Right lung (tissue), 5 donors: ENCODE data around the gene SGMS1. TPM values are rescaled to one million over a fixed set of nuclear protein-coding genes. Genes with fewer than 3 reads are reported as not detected.

ENCODE experiments used
- DNase-seq, 2 donors: peaks; one replicate each; pipeline ENCODE4 v3.0.0-alpha.2; 2013
- polyA plus RNA-seq, 5 donors: library from polyadenylated mRNA; unstranded; fragments of 120-200 nt; gene quantifications; one replicate each; pipeline versions ENCODE4 v1.2.1 to v1.2.3, GENCODE V29; 2013; ENCODE audit warnings: inconsistent platforms in 1 of 5, low replicate concordance in 1 of 5; ENCODE audit not compliant: insufficient read length in 5 of 5, insufficient read depth in 1 of 5

Gene SGMS1
- polyA plus RNA-seq, 5 donors: 44.5 to 63.4 (median 56.6) TPM

DNA sequence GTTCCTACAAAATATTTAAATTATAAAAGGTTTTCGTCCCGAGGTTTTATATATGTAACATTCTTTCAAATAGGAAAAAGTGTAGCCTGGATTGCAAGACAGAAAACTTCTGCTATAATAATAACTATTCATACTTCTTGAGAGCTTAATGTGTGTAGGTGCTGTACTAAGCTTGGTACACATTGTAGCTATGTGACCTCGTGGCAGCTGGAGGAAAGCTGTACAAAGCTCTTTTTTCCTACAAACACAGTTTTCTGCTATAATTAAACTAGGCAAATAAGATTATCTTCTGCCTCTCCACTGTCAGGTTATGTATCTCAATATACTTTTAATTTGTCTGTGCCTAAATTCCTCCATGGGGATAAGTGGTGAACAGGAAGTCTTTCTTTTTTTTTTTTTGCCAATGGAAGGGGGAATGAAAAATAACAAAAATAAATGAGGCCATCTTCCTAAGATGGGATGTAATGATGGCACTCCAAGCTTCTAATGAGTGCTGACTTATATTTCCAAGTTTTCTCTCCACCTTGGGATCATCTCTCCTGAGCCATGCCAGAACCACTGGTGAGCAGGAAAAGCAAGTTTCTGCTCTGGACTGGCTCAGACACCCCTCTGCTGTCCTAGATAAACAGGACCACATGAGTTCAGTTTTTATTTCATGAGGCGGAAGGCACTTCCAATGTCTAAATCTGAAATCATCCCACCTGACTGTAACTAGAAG is 9.9 kb downstream of the SGMS1 start:
- no peak for DNase-seq

- no peak for DNase-seq
These were observed 10.6 kb downstream of the SGMS1 start for GRCh38 chr10:50613150-50613549.

- peak; percentile 73 to 82 for DNase-seq
These were observed 13.4 kb downstream of the SGMS1 start for GRCh38 chr10:50610368-50610767.

- peak in 1 of 2 donors; percentile 22 for DNase-seq
These were observed 16.3 kb downstream of the SGMS1 start for GRCh38 chr10:50607356-50607925.

- DNase-seq: no peak
These were observed 17.8 kb downstream of the SGMS1 start for GRCh38 chr10:50605951-50606270.

DNA sequence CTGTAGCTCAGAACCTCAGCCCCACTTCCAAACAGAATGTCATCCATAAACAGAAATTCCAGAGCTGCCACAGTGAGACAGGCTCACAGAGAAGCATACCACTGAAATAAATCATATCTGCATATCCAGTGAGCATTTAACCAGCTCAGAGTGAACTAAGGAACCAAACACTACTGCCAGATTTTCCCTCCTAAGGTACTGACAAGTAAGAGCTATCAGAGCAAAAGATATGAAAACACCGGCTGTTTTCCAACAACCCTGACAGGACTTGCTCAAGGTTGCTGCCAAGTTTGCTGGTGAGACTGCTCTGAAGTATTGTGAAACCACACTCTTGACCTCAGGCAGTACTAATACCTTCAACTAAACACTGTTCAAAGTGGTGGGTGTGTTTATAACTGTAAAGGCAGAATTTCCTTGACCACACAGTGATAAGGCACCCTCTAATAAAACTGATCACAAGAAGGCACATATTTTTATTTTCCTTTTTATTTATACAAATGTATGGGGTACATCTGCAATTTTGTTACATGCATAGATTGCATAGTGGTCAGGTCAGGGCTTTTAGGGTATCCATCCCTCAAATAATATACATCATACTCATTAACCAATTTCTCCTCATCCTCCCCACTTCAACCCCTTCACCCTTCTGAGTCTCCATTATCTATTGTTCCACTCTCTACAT is 18.3 kb downstream of the SGMS1 start:
- DNase-seq: peak; percentile 66 to 69

GRCh38 chr10:50604809-50605208 is 18.9 kb downstream of the SGMS1 start:
- DNase-seq: no peak

DNA sequence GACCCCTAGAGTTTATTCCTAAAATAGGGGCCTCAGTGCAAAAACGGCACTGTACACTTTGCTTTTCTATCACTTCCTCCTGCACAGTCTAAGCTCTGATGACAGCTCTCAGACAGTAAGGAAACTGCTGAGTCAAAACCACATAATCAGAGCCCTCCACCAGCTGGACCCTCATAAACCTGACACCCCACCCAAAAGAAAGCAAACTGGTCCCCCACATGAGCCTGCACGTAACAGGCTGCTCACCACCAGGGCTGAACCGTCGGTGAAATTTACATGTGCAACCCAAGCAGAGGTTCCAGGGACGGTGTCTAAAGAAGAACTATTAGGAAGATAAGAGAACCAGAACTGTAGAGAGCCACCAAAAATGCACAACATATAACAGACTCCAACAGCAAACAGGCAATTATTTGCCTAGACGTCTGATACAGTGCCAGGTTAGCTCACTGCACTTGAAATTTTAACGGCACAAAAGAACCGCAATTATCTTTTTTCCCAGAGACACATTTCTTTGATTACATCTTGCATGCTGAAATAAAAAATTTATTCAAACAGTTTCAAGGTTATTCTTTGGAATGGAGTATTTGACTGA is 19.6 kb downstream of the SGMS1 start:
- DNase-seq: no peak

DNA sequence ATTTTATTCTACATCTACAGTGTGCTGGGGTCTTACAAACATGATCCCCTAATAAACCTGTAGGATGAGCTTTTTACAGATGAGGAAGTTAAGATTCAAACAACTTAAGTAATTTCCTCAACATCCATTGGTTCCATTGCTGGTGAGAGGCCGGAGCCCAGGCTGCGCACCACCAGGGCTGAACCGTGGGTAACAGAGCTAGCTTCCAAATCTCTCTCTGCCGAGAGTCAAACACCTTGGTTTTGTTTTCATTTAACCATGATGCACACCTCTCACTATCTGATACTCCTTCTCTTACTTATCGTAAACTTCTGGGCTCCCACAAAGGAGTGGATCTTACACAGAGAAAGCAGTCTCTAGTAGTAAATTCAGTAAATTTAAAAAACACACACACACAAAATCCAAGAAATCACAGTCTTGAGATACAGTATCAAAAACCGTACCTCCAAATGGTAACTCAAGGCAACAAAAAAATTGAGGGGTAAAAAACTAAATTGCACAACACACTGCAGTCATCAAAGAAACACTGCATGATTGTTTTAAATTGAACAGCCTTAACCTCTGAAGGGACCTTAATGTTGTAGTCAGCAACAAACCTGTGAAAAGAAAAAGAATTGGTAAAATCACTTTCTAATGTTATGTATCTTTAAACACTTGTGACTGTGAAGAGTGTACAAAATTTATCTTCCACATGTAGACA is 20.5 kb downstream of the SGMS1 start:
- no peak for DNase-seq

DNA sequence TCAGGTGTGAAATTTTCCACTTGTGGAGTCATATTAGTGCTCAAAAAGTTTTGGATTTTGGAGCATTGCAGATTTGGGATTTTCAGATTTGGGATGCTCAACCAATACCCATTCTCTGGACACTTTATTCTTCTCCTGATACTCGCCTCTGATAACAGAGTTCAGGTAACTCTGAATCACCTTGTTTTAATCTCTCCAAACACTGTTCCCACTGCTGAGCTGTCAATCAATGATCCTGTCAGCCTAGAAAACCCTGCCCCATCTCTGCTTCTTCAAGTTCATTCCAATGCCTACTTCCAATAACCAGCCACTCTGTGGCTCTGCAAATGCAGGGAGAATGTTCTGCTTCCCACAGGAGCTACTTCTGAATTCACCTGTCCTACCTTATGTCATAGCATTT is 21.8 kb downstream of the SGMS1 start:
- DNase-seq: no peak

DNA sequence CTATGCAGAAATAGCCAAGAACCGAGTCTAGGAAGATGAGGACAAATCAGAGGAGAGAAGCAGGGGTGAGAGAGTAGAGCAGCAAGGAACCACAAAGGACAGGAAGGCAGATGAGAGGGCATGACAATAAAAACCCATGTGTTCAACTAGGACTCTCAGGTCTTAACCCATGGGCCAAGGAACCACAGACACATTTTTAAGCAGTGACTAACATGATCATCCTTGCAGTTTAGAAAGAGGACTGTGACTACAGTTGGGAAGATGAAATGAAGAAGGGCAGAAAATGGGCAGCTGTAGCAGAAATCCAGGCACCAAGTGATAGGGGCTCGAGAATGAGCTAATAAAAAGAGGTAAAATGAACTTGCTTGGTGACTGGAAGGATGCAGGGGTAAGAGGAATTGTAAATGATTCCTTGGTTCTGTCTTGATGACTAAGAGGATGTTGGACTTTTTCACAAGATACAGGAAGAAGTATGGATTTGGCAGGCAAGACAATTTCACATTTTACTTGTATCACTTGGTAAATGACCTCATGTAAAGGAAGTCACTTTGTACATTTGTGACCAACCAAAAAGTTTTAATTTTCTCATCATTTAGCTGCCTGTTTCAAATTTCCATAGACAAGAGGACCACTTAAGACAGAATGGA is 22.8 kb downstream of the SGMS1 start:
- no peak for DNase-seq

DNA sequence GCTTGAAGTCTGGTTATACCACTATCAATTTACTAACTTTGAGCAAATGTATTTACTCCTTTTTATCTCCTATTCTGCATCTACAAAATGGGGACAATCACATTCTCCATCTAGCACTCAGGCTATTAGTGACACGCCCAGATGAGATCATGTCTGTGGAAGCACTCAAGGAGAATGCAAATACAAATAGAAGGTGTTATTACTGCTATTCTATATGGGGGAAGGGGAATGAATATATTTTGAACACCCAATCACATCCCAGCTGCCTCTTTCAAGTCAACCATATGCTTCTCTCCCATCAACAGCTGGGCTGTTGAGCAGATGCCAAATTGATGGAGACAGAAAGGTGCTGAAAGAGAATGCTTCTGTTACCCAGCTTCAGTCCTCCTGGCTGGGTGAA is 23.5 kb downstream of the SGMS1 start:
- no peak for DNase-seq

DNA sequence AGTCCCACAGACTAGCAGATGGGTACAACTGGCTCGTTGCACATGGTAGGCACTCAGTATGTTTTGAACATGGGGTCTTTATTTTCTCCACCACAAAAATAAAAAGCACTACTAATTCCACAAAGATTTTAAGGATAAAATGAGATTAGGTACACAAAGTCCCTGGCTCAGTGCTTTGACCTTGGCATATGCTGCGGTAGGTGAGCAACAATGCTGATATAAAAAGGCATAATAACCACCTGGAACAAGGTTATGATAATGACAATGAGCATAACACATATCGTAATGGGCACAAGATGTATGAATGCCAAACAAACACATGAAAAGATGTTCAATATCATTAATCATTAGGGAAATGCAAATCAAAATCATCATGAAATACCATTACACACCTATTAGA is 26.9 kb downstream of the SGMS1 start:
- DNase-seq: no peak

GRCh38 chr10:50596456-50596855 is 27.3 kb downstream of the SGMS1 start:
- no peak for DNase-seq

DNA sequence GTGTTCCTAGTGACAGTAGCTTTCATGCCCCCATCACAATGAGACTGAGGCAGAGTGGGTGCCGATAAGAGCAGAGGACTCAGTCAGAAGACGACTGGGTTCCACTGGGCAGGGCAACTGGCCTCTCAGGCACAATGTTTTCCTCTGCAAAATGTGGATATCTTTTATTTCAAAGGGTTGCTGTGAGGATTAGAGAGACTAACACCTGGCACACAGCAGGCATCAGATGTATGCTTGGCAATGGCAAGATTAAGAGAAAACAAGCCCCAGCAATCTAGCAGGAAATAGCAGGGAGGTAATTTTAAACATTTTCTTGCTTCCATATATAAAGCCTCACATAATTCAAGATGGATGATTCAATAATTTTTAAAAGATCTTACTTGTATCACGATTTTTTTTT is 28.0 kb downstream of the SGMS1 start:
- DNase-seq: no peak

- peak; percentile 61 to 77 for DNase-seq
These were observed 30.0 kb downstream of the SGMS1 start for GRCh38 chr10:50593523-50594376.

DNA sequence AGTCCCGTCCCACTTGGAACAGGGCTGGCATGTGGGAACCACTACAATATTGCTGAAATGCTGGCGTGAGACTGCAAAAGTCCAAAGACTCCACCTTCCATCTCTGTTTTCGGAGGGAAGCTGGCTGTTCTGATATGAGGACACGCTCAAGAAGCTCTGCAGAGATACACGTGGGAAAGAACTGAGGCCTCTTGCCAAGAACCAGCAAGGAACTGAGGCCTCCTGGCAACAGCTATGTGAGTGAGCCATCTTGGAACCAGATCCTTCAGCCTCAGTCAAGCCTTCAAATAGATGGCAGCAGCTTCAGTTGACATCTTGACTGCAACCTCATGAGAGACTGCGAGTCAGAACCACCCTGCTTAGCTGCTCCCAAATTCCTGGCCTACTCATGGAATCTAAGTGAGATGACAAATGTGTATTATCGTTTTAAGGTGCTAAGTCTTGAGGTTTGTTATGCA is 30.8 kb downstream of the SGMS1 start:
- DNase-seq: no peak

DNA sequence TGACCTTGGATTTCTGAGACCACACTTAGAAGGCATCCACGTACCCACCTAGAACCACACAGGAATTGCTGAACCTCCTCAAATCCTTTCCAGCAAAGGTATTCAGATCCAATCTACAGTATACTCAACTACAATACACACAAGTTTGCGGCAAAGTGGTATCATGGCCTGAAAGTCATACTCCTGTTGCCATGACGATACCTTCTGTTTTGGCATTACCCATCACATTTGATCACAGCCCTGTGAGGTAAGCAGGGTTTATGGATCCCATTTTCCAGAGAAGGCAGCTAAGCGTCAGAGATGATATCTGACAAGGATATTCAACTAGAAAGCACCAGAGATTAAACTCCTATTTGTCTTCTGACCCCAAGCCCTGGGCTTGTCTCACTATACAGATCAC is 32.8 kb downstream of the SGMS1 start:
- no peak for DNase-seq

DNA sequence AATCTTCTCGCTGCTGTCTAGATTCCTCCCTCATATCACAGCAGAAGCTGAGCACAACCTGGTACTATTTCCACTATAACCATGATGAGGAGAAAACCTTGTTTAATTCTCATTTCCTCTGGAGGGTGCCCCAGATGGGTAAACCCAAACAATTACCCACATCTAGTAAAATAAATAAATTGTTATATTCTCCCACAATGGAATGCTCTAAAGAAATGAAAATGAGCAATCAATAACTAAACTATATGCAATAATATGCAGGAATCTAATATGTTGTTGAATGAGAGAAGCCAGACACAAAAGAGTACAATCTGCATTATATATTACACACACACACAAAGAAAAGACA is 37.0 kb downstream of the SGMS1 start:
- no peak for DNase-seq

GRCh38 chr10:50585921-50586739 is 37.6 kb downstream of the SGMS1 start:
- DNase-seq: no peak
